NCI-H2171 (cell line): Measurements from ENCODE around the gene ANKRD6.

Experiments used
- DNase-seq: peaks from one replicate; lab custom pipeline; 2025; lab: John Stamatoyannopoulos, UW

Gene ANKRD6

DNA sequence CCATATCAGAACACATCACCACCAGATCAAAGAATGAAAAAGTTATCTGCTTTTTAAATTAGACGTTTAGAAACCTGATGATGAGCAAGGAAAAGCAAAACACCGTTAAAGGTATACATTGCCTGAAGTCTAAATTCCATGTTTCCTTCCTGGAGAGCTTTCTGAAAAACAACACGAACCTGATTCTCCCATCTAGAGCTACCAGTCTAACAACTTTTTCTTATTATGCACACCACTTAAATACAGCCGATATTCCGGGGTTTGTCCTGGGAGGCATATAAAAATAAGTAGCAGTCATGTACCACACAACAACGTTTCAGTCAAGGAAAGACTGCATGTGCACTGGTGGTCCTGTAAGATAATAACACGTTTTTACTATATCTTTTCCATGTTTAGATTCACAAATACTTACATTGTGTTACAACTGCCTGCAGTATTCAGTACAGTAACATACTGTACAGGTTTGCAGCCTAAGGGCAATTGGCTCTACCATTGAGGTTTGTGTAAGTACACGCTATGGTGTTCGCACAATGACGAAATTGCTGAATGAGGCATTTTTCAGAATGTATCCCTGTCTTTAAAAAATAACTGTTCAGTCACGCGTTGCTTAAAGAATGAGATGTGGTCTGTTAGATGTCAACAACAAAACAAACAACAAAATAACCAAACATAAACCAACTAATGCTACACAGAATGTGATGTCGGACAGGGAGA lies 224.7 kb downstream of the ANKRD6 start:
- DNase-seq = no peak

DNA sequence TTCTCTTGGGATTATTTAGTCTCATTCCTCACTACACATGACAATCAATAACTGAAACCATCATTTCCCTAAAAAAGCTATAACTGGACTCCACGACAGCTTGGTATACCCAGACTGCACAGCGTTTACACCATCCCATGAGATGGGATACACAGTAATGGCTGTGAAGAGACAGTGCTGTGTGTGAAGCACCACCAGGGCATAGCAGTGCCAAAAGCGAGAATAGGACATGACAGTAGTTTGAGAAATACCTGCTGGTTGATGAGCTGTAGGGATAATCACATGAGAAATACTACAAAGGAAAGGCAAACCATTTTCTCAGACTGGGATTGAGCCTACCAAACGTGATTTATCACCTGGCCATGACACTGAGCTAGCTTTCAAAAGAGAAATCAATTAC lies 228.0 kb downstream of the ANKRD6 start:
- DNase-seq = no peak

DNA sequence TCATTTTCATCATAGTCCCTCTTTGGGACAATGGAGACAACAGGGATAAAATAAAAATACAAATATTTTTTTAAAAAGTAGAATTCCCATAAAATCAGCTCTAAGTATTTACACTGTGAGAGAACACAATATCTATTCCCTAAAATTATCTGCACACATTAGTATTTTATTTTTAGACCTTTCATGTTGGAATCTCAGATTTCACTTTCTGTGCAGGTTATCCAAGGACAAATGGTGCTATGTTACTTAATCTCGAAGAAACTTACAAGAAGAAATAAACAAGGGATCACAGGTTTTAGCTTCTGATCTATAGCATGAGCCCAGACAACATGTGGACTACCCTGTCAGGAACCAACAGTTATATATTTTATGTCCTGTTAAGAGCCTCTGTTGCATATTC lies 228.6 kb downstream of the ANKRD6 start:
- no peak for DNase-seq

DNA sequence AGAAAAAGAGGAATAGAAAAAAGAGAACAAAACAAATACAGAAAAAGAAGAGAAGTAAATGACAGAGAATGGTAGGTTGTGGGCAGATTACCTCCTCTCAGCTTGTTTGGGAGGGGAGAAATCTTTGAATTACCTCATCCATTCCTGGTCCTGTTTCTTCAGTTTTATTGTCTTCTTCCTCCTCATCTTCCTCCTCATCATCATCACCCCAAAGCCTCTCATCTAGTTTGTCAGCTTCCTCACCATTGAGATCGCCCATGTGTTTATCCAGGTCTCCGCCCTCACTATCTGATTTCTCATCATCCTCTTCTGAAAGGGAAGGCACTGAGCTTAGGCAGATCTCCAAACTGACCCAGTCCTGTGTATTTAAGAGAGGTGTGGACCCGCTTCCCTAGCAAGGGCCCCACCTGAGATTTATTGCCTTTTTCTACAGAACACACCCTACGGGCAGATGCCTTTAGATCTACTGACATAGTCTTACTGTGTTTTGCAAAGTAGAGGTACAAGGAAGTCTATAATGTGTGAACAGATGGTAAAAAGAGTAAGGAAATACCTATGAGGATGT lies 229.8 kb downstream of the ANKRD6 start:
- DNase-seq = no peak

DNA sequence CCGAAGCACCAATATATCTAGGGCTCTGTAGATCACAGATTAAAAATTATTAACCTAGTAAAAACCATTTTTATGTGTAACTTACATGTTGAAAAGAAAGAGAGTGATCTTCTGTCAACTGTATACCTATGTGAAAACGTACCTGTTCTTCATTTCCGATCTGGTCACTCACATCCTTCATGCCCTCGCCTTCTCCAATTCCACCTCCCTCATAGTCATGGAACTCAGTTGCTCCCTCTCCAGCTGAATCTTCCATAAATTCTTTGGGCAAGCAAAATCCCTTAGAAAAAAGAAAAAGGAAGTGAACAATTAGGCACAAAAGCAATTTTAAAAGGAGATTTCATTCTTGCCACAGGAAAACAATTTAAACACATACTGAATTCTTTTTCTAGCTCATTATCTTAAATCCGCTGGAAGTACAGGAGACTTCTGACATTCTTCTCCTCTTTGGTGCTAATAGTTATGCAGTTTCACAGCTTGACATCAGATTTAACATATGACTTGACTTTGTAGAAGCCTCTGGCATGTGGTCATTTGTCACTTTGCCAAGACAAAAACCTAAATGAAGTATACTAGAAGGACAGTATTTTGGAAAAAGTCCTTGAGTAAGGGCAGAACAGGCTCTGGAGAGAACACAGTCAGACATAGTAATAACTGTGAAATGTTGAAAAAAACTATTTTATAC lies 235.1 kb downstream of the ANKRD6 start:
- DNase-seq = no peak

DNA sequence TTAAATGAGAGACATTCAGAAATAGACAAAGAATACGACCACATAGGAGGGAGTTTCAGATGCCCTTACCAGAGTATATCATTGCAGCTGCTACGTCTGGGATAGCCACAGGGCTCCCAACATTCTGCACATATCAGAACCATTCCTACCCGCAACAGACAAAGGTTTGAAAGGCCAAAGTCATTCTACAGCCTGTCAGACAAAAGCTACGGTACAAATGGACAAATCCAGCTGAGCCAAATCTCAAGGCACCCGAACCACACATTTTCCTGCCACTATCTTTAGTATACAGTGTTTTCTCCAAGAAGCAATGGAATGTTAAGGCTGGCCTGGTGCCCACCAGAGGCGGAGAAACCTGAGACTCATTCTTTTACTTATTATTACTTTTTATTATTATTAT lies 236.1 kb downstream of the ANKRD6 start:
- DNase-seq = no peak

DNA sequence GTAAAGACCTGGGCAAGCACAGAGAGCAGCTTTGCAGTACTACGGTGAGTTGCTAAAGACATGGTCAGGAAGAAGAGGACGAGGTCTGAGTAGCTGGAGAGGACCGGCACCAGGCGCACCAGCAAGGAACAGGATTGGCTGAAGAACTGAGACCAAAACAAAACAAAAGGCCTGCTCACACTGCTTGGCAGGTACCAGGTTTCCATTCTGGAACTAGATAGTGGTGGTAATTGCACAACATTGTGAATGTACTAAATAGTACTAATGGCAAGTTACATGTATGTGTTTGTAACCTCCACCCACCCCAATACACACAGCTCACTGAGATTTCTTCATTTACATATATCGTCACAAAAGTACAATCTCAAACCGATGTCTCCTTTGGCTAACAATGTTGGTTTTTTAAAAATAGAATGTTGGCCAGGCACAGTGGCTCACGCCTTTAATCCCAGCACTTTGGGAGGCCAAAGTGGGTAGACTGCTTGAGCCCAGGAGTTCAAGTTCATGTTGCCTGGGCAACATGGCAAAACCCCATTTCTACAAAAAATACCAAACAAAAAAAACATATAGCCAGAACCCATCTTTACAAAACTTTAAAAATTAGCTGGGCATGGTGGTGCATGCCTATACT lies 238.1 kb downstream of the ANKRD6 start:
- no peak for DNase-seq

DNA sequence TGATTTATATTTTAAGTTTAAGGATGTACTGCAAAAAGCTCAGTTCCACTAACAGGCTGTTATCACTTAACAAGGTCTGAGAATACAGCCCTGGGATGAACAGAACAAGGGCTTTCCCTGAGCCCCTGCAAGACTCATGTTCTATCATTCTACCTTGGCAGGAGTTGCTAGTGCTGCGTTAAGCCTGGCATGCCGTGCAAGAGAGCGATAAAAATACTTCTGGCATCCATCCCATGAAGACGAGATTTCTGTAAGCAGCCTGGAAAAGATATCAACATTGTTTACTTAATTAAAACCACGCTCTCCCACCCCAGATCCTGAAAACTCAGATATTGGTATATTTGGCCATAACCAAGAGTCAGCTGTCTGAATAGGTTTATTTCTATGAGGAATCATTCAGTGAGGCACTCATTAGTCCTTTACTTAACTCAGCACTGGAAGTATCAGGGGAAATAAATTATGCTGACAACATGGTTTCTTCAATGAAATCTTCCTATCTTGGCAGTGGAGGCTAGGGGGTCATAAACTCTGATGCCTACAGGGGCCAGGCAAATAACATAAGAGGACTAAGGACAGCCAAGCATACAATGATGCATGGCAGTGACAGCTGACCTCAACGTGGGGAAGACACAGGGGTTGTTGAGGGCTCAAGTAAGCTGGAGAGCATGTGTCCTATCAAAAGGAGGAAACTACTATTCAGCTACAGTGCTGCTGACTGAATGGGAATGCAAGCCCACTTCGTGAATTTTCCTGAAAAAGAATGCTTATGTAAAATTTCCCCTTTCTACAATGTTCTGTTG lies 243.2 kb downstream of the ANKRD6 start:
- DNase-seq = no peak

DNA sequence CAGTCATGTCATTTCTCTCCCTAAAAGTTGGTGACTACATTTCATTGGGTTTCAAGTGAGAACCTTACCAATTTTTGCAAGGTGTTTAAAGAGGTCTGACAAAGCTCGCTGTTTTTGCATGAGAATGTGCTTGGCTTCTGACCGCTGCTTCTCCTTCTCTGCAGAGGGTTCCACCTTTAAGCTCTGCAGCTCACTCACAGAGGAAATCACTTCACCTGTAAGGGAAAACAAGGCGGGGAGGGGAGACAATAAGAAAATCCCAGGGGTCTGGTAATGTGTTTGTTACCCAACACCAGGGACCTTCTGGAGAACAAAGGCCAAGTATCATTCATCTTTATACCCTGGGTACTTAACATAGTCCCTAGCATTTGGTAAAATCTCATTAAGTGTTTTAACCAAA lies 245.6 kb downstream of the ANKRD6 start:
- DNase-seq = no peak

DNA sequence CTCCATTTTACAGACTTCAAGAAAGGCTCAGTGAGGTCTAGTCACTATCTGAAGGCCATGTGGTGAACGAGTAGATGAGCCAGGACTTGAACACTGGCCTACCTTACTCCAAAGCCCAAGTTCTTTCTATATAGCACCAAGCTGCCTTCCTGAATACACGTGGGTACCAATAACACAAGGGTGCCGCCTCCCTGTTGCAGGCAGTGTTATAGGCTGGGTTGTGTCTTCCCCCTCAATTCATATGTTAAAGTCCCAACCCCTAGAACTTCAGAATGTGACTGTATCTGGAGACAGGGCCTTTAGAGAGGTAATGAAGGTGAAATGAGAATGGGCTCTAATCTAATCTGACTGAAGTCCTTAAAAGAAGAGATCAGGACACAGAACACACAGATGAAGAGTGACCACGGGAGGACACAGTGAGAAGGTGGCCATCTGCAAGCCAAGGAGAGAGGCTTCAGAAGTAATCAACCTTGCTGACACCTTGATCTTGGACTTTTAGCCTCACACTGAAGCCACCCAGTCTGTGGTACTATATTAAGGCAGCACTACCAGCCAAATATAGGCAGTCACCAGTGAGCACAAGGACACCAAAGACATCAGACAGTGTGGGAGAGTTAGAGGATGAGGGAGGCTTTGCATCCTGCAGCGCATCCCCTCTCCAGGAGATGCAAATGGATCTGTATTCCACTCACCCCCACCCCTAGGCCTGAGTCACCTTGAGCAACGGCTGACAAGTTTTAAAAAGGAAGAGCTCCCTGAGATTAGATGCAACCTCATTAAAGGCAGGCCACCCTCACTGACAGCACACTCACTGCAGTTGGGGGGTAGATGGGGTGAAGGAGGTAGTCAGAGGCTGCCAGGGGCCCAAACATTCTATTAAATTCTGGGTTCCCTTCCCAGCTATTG lies 246.5 kb downstream of the ANKRD6 start:
- DNase-seq = no peak

DNA sequence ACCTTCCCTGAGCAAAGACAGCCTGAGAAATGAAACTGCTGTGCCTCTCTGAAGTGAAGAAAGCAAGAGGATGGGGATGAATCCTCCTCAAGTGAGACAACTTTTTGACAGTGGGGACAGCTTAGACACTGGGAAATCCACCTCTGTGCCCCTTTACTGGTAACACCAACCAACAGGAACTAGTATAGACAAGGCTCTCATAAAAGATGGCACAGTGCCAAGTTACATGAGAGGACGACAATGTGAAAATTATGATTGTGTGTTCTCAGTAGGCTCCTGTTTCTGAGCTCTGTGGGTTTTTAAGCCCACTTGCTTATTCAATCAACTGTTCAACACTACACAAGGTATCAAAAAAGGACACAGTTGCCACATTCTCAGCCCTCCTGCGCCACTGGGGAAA lies 247.2 kb downstream of the ANKRD6 start:
- no peak for DNase-seq

DNA sequence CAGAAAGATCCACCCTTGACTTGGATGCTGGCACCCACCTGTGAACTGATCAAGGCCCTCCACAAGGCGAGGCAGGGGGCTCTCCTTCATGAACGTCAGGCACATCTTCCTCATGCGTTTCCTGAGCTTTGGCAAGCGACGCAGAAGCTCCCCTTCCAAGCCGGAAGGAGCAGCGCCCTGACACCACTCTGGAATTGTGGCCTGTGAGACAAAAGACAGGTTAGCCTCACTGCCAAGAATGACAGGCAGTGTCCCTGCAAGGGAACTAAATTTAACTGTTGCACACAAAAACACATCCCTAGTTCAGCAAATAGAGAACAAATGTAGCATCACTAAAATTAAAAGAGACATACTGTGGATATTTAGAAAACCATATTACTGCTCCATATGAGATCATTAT lies 247.6 kb downstream of the ANKRD6 start:
- DNase-seq = no peak

DNA sequence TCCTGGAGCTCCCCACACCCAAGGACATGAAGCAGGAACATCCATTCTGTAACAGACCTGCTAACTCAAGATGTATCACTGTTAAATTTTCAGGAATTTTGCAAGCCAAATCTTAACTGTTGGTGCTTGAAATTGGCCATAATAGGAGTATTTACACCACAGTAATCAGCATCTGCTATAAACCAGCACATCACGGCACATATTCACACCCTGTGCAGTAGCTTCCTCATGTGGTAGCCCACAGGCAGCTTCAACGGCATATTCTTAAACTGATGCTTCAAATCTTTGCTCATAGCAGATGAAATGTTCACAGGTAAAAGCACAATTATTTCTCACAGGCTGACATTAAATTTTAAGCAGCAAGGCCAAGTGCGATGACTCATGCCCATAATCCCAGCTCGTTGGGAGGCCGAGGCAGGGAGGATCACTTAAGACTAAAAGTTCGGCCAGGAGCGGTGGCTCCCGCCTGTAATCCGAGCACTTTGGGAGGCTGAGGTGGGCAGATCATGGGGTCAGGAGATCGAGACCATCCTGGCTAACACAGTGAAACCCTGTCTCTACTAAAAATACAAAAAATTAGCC lies 249.1 kb downstream of the ANKRD6 start:
- DNase-seq = no peak

DNA sequence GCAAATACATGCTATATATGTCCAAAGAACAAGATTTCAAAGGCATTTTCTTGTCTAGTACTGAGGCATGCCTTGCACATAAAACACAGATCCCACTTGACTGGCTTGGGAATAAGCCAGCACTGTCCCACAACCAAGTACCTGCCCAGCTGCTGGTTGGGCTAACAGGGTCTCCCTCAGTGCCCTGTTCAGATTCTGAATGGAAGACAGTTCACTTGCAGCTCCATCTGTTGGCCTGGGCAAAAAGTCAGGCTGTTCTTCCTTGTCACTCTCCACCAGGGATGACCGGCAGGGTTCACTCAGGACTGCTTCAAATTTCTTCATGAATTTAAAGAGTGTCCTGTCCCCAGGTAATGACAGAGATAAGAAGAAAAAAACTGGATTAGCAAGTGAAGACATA lies 250.0 kb downstream of the ANKRD6 start:
- no peak for DNase-seq
